Endodermal cell (in vitro differentiated cells): ENCODE measurements around the gene C1orf116. TPM values are rescaled to one million over a fixed set of nuclear protein-coding genes. Genes with fewer than 3 reads are reported as not detected.
A peak's percentile ranks its signal among the peaks of the same experiment; 100 is the strongest.

Experiments
- DNase-seq: peaks from one replicate; pipeline ENCODE4 v3.0.0-alpha.2; 2017
- H3K27ac ChIP-seq: 2 replicates; pipeline ENCODE4 v1.5.1; 2013; ENCODE audit warnings: mild to moderate bottlenecking, low read depth, low read length, moderate library complexity
- H3K27me3 ChIP-seq: 2 replicates; pipeline ENCODE4 v1.6.1; 2013; ENCODE audit warnings: mild to moderate bottlenecking, low read length, moderate library complexity; ENCODE audit not compliant: insufficient read depth, control insufficient read depth, poor library complexity, severe bottlenecking
- H3K36me3 ChIP-seq: 2 replicates; pipeline ENCODE4 v1.7.0; 2013; ENCODE audit warnings: mild to moderate bottlenecking, low read length, moderate library complexity; ENCODE audit not compliant: control insufficient read depth, insufficient read depth
- H3K4me1 ChIP-seq: one replicate; pipeline ENCODE4 v1.7.0; 2013; ENCODE audit warnings: low read length; ENCODE audit not compliant: control insufficient read depth, insufficient read depth
- H3K4me3 ChIP-seq: 2 replicates; pipeline ENCODE4 v1.5.1; 2013; ENCODE audit warnings: mild to moderate bottlenecking, low read length, moderate library complexity
- H3K9ac ChIP-seq: 2 replicates; pipeline ENCODE4 v1.6.1; 2013; ENCODE audit warnings: mild to moderate bottlenecking, low read length, moderate library complexity; ENCODE audit not compliant: poor library complexity, severe bottlenecking; ENCODE audit errors: extremely low read depth
- H3K9me3 ChIP-seq: 2 replicates; pipeline ENCODE4 v1.6.1; 2013; ENCODE audit warnings: mild to moderate bottlenecking, low read length, moderate library complexity; ENCODE audit not compliant: control insufficient read depth
- H3K27ac Mint-ChIP-seq: 2 replicates; pipeline ENCODE4 v1.8.0; 2020; ENCODE audit warnings: mixed read lengths
- H3K27me3 Mint-ChIP-seq: 2 replicates; pipeline ENCODE4 v1.8.0; 2021; ENCODE audit warnings: mild to moderate bottlenecking, mixed read lengths; ENCODE audit not compliant: insufficient read depth
- H3K36me3 Mint-ChIP-seq: 2 replicates; pipeline ENCODE4 v1.8.0; 2020; ENCODE audit warnings: low read depth, mixed read lengths
- H3K4me1 Mint-ChIP-seq: 2 replicates; pipeline ENCODE4 v1.8.0; 2020; ENCODE audit warnings: mixed read lengths
- H3K4me3 Mint-ChIP-seq: 2 replicates; pipeline ENCODE4 v1.8.0; 2020; ENCODE audit warnings: mild to moderate bottlenecking, moderate library complexity, mixed read lengths
- H3K9me3 Mint-ChIP-seq: 2 replicates; pipeline ENCODE4 v1.8.0; 2020; ENCODE audit warnings: mild to moderate bottlenecking, mixed read lengths
- WGBS, 2 experiments: methylation state at CpG; one replicate each; pipeline versions ENCODE4 v1.1.5 to v1.1.7; 2013; ENCODE audit warnings: missing lambda C conversion rate in 2 of 2, mixed read lengths in 1 of 2; ENCODE audit not compliant: insufficient coverage in 1 of 2, insufficient read length in 1 of 2; 5-methylcytosine and 5-hydroxymethylcytosine counted together
- total RNA-seq, 2 donors: library from RNA; stranded (reverse); fragmentation: NEBNext Ultra II Directional in 1 of 2; extraction: Animal tissue kit (Norgen Biotek cat#: 25700) in 1 of 2; gene quantifications; 2 replicates in 1 of 2; 3 replicates in 1 of 2; pipeline ENCODE4 v1.2.1, GENCODE V29; 2021
- TF ChIP-seq, protein P1 (sequence below): fragments of 200-600 bp; sonication (generic); conservative IDR thresholded peaks from 2 replicates; pipeline ENCODE4 v1.5.0; 2021; ENCODE audit warnings: antibody characterized with exemption, mild to moderate bottlenecking

The C1orf116 gene
- total RNA-seq, 2 donors from 2014 or later = 0.55 to 0.60 TPM

DNA sequence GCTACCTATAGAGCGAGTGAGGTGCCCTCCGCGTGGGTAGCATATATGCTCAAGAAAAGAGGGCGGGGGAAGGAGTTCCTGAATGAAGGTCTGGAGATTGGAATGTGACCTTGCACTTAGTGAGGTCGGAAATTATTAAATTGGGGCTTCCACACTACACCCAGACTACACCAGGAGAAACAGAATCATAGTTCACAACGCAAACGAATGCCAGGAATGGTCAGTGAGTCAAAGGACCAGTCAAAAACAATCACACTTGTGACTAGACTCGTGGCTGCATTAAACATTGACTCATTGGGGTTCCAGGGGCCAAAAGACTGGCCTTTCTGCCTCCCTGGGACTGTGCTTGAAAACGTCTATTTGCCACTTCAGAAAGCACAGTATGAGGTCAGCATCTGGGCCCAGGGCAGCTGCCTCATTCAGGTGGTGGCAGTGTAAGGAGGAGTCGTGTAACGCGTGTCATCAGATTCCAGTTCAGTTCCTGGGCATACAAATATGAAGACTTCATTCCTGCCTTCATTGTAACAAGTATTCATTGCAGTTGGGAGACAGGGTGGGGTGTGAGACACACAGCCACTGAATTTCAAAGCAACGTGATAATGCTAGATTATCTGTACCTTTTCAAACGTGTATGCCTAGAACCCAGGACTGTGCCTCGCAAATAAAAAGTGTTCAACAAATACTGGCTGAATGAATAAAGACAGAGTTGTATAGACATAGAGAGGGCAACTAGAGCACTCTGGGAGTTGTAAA, 18.8 kb upstream of the C1orf116 start, which contains the start of gene YOD1:
Gene YOD1 (minus strand): TSS at position 18 of the 753 bp plus-strand sequence. CDS start 178 bp downstream, outside the sequence.
- no peaks in the 10 kb centered on the region for H3K9me3 ChIP-seq
- Mint-ChIP-seq H3K4me3 (peak within 1 kb of the TSS; percentile 99), H3K4me1 (peaks cover 24% of the 10 kb centered on the region), H3K36me3 (peaks cover 10% of the 10 kb centered on the region), H3K9me3 (no peaks in the 10 kb centered on the region), H3K27ac (peak within 1 kb of the TSS; percentile 100), H3K27me3 (peaks cover 2% of the 10 kb centered on the region)
- no peaks in the 10 kb centered on the region for H3K27me3 ChIP-seq
- peak within 1 kb of the TSS; percentile 97 for H3K4me3 ChIP-seq
- peak within 1 kb of the TSS; percentile 87 for H3K27ac ChIP-seq
- H3K9ac ChIP-seq = peak within 1 kb of the TSS; percentile 94
- DNase-seq = no peak
- peaks cover 32% of the 10 kb centered on the region for H3K36me3 ChIP-seq
- TF ChIP-seq, protein P1, sequence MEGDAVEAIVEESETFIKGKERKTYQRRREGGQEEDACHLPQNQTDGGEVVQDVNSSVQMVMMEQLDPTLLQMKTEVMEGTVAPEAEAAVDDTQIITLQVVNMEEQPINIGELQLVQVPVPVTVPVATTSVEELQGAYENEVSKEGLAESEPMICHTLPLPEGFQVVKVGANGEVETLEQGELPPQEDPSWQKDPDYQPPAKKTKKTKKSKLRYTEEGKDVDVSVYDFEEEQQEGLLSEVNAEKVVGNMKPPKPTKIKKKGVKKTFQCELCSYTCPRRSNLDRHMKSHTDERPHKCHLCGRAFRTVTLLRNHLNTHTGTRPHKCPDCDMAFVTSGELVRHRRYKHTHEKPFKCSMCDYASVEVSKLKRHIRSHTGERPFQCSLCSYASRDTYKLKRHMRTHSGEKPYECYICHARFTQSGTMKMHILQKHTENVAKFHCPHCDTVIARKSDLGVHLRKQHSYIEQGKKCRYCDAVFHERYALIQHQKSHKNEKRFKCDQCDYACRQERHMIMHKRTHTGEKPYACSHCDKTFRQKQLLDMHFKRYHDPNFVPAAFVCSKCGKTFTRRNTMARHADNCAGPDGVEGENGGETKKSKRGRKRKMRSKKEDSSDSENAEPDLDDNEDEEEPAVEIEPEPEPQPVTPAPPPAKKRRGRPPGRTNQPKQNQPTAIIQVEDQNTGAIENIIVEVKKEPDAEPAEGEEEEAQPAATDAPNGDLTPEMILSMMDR = no peak
- 59 to 72% methylated on average over 7 to 15 of the region's 15 CpGs for WGBS, 2 experiments
- H3K4me1 ChIP-seq = peaks cover 6% of the 10 kb centered on the region

DNA sequence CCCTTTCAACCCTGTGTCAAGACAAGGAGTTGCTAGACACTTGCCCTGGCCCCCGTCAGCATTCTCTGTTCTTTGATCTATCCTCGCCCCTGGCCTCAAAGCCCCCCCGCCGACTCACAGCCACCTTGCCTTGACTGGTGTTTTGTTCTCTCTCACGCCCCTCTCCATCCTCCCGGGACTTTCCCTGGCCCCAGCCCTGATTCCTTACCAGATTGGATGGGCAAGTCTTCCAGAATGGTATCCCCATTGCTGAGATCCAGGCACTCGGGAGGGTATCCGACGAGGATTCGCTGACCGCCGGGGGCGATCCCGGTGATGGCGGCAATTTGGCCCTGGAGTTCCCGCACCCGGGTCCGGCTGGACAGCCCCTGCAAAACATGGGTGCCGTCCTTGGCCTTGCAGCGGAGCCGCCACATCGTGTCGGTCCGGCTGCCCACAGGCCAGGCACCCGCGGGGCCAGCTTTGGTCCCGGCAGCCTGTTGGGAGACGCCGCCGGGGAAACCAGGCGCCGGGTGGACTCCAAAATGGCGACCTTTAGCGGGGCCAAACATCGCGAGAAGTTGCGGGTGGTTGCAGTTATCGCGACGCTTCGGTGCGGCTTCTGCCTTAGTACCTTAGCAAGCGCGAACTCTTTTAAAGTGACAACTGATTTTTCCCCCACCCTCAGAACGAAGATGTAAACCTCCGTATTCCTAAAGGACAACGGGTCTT, 18.1 kb upstream of the C1orf116 start:
- no peaks in the 10 kb centered on the region for H3K9me3 Mint-ChIP-seq
- Histone ChIP-seq H3K9ac (peak overlapping the region; percentile 94), H3K4me3 (peak overlapping the region; percentile 97), H3K9me3 (no peaks in the 10 kb centered on the region), H3K36me3 (peaks cover 39% of the 10 kb centered on the region), H3K4me1 (peaks cover 6% of the 10 kb centered on the region), H3K27me3 (no peaks in the 10 kb centered on the region), H3K27ac (peak overlapping the region; percentile 87)
- peaks cover 2% of the 10 kb centered on the region for H3K27me3 Mint-ChIP-seq
- peak overlapping the region; percentile 99 for H3K27ac Mint-ChIP-seq
- H3K4me1 Mint-ChIP-seq = peaks cover 26% of the 10 kb centered on the region
- TF ChIP-seq, protein P1 = no peak
- H3K36me3 Mint-ChIP-seq = peaks cover 10% of the 10 kb centered on the region
- DNase-seq = peak; percentile 96
- peak overlapping the region; percentile 99 for H3K4me3 Mint-ChIP-seq
- WGBS, 2 experiments = 0 to 4% methylated on average over 20 to 47 of the region's 47 CpGs

DNA sequence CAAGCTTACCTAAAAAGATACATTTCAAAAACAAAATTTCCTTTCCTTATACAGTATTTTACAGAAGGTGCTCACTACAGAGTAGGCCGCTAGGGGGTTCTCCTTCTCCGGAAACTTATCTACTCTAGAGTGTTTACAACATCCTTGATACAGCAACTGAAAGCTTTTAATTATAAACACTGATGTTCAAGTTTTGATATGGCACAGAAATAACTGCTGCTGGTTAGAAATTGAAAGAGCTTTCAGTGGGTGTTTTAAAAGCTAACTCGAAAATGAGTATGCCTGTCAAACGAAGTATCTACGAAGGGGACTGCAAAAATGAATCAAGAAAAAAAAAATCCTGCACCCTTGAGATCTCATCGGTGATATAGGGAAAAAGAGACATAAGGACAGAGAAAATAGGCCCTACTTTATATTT, 17.4 kb upstream of the C1orf116 start:
- WGBS, 2 experiments = 0% methylated on average over 5 to 6 of the region's 6 CpGs
- H3K27me3 ChIP-seq = no peaks in the 10 kb centered on the region
- peaks cover 10% of the 10 kb centered on the region for H3K36me3 Mint-ChIP-seq
- no peaks in the 10 kb centered on the region for H3K9me3 ChIP-seq
- TF ChIP-seq, protein P1 = peak; percentile 90
- H3K27ac ChIP-seq = peak overlapping the region; percentile 87
- H3K4me3 Mint-ChIP-seq = peak overlapping the region; percentile 99
- peak overlapping the region; percentile 94 for H3K9ac ChIP-seq
- H3K36me3 ChIP-seq = peaks cover 45% of the 10 kb centered on the region
- peaks cover 6% of the 10 kb centered on the region for H3K4me1 ChIP-seq
- H3K27me3 Mint-ChIP-seq = peaks cover 2% of the 10 kb centered on the region
- no peaks in the 10 kb centered on the region for H3K9me3 Mint-ChIP-seq
- H3K27ac Mint-ChIP-seq = peak overlapping the region; percentile 99
- peaks cover 26% of the 10 kb centered on the region for H3K4me1 Mint-ChIP-seq
- no peak for DNase-seq
- H3K4me3 ChIP-seq = peak overlapping the region; percentile 97
